Measurements from ENCODE around the gene IL19.

GRCh38 chr1:206801467-206801866, 30.9 kb downstream of the IL19 start:
- no peak for TF ChIP-seq POLR2A (IDR thresholded peaks at IDR 0.05)
- TF ChIP-seq, protein P1, sequence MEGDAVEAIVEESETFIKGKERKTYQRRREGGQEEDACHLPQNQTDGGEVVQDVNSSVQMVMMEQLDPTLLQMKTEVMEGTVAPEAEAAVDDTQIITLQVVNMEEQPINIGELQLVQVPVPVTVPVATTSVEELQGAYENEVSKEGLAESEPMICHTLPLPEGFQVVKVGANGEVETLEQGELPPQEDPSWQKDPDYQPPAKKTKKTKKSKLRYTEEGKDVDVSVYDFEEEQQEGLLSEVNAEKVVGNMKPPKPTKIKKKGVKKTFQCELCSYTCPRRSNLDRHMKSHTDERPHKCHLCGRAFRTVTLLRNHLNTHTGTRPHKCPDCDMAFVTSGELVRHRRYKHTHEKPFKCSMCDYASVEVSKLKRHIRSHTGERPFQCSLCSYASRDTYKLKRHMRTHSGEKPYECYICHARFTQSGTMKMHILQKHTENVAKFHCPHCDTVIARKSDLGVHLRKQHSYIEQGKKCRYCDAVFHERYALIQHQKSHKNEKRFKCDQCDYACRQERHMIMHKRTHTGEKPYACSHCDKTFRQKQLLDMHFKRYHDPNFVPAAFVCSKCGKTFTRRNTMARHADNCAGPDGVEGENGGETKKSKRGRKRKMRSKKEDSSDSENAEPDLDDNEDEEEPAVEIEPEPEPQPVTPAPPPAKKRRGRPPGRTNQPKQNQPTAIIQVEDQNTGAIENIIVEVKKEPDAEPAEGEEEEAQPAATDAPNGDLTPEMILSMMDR (IDR thresholded peaks at IDR 0.05): no peak
